ENCODE measurements around the gene INPP5K. TPM values are rescaled to one million over a fixed set of nuclear protein-coding genes. Genes with fewer than 3 reads are reported as not detected.

The INPP5K gene
- total RNA-seq, 1 experiment from 2014 or later, result 29.4 TPM

DNA sequence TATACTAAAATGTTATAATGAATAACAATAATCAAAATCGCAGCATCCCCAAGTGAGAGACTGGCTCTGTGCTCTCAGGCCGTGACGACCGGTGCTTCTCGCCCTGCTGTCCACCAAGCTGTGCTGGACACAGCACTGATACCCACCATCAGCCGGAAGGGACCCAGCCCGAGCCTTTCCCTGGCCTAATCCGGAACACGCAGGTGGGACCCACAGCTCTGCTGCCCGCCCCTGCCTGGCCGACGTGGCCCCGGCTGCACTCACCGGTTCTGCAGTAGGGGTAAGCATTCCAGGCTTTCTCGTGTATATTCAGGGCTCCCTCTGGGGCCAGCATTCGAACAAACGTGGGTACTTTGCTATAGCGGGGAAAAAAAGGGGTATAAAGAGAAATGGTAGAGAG lies 31.6 kb upstream of the INPP5K start:
- no peak for DNase-seq
- Histone ChIP-seq H2BK12ac (ENCODE audit: insufficient read length, low read depth, low read length) (no peak overlapping the region), H3K4me2 (ENCODE audit: insufficient read depth, insufficient read length, low read length) (no peak overlapping the region), H3K27me3 (ENCODE audit: insufficient read depth, low read length) (no peaks in the 10 kb centered on the region), H3K23ac (ENCODE audit: insufficient read length, low read depth, low read length) (no peak overlapping the region), H3K23me2 (ENCODE audit: insufficient read length, low read depth, low read length, poor library complexity, severe bottlenecking) (no peaks in the 10 kb centered on the region), H2BK20ac (ENCODE audit: low read depth, low read length, poor library complexity, severe bottlenecking) (no peak overlapping the region), H3K18ac (ENCODE audit: insufficient read length, low read depth, low read length) (no peak overlapping the region), H3T11ph (ENCODE audit: low read length) (no peak overlapping the region), H3K79me1 (ENCODE audit: insufficient read depth, low read depth, low read length, poor library complexity, severe bottlenecking) (no peaks in the 10 kb centered on the region), H3K9ac (ENCODE audit: extremely low read depth, insufficient read length, low read length) (no peak overlapping the region), H3K14ac (ENCODE audit: insufficient read depth, low read length) (no peak overlapping the region), H3K4ac (ENCODE audit: low read depth, low read length) (no peak overlapping the region), H4K91ac (ENCODE audit: insufficient read length, low read depth, low read length) (no peak overlapping the region), H3K27ac (ENCODE audit: insufficient read length, low read depth, low read length) (no peak overlapping the region), H2BK15ac (ENCODE audit: low read depth, low read length) (no peak overlapping the region), H2BK120ac (ENCODE audit: low read depth, low read length, poor library complexity, severe bottlenecking) (no peak overlapping the region), H2BK5ac (ENCODE audit: insufficient read length, low read length) (no peak overlapping the region), H3K79me2 (ENCODE audit: insufficient read depth, low read length) (no peaks in the 10 kb centered on the region), H3K9me3 (ENCODE audit: control insufficient read depth, low read depth, low read length) (no peaks in the 10 kb centered on the region), H3K4me1 (ENCODE audit: insufficient read depth, low read length) (no peaks in the 10 kb centered on the region), H2AFZ (ENCODE audit: low read length) (no peak overlapping the region), H2AK5ac (ENCODE audit: insufficient read length, low read length) (no peak overlapping the region), H3K56ac (ENCODE audit: insufficient read length, low read depth, low read length) (no peak overlapping the region), H4K20me1 (ENCODE audit: control insufficient read depth, insufficient read depth, insufficient read length) (no peaks in the 10 kb centered on the region), H4K5ac (ENCODE audit: insufficient read length, low read depth, low read length) (no peak overlapping the region), H4K8ac (replicated peaks; ENCODE audit: insufficient read length, low read depth, low read length) (no peak overlapping the region)
- Mint-ChIP-seq H3K27me3 (ENCODE audit: low read depth) (no peaks in the 10 kb centered on the region), H3K36me3 (ENCODE audit: insufficient read depth in 1 of 3, low read depth in 3 of 3) (peaks cover 29 to 80% (median 58%) of the 10 kb centered on the region in 3 experiments; a peak in 6 of 7 replicates), H3K9me3 (no peaks in the 10 kb centered on the region), H3K4me1 (peaks cover 0 to 8% of the 10 kb centered on the region in 2 experiments; a peak in 2 of 4 replicates), H3K4me3 (no peak overlapping the region), H3K27ac (peak overlapping the region in 2 of 3 experiments; percentile 82 to 83; a peak in 1 of 7 replicates)
- no CpG with 5 or more reads among the region's 18 CpGs for WGBS (ENCODE audit: extremely low coverage, insufficient read length, low lambda C conversion rate)
- TF ChIP-seq, protein P1, sequence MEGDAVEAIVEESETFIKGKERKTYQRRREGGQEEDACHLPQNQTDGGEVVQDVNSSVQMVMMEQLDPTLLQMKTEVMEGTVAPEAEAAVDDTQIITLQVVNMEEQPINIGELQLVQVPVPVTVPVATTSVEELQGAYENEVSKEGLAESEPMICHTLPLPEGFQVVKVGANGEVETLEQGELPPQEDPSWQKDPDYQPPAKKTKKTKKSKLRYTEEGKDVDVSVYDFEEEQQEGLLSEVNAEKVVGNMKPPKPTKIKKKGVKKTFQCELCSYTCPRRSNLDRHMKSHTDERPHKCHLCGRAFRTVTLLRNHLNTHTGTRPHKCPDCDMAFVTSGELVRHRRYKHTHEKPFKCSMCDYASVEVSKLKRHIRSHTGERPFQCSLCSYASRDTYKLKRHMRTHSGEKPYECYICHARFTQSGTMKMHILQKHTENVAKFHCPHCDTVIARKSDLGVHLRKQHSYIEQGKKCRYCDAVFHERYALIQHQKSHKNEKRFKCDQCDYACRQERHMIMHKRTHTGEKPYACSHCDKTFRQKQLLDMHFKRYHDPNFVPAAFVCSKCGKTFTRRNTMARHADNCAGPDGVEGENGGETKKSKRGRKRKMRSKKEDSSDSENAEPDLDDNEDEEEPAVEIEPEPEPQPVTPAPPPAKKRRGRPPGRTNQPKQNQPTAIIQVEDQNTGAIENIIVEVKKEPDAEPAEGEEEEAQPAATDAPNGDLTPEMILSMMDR (conservative IDR thresholded peaks at IDR 0.05), result no peak

Data from H9 (cell line).